NB4 (cell line): ENCODE data around the gene POU2AF1.

Experiments used
- POLR2A ChIP-seq: IDR thresholded peaks from 2 replicates; pipeline ENCODE4 v1.6.1; 2011; ENCODE audit warnings: mild to moderate bottlenecking; ENCODE audit not compliant: insufficient read length; ENCODE audit errors: extremely low read depth
- TF ChIP-seq, protein P1 (sequence below): IDR thresholded peaks from one replicate; pipeline ENCODE4 v1.5.1; 2012; ENCODE audit warnings: low read depth, low read length
- TF ChIP-seq, protein P2 (sequence below): IDR thresholded peaks from 2 replicates; pipeline ENCODE4 v1.6.1; 2011; ENCODE audit warnings: low read depth, low read length

DNA sequence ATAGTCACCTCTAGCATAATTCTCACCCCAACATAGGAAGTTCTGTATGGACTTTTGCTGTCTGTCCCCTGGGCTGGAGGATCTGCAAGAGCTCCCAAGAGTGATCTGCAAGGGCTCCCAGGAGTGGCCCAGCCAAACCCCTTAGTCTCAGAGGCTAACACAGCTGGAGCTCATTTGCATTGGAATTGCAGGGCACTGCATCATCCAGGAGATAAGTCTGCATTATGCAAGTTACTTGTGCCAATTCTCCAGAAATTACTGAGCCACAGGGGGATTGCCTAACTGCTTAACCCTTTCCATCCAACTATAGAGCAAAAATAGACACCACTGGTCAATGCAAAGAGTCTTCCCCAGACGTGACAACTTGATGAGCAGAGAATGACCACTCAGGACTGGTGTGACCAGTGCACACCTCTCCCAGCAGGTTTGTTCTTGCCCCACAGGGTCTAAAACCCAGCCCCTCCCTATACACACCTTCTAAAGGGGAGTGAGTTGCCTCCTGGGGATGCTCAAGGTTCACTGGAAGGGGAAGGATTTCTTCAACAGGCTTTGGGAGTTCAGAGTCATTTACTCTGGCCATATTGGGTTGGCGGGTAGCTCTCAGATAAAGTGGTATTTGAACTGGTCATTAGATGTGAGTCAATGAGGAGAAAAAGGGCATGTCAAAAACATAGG lies 42.4 kb downstream of the POU2AF1 start:
- TF ChIP-seq, protein P1, sequence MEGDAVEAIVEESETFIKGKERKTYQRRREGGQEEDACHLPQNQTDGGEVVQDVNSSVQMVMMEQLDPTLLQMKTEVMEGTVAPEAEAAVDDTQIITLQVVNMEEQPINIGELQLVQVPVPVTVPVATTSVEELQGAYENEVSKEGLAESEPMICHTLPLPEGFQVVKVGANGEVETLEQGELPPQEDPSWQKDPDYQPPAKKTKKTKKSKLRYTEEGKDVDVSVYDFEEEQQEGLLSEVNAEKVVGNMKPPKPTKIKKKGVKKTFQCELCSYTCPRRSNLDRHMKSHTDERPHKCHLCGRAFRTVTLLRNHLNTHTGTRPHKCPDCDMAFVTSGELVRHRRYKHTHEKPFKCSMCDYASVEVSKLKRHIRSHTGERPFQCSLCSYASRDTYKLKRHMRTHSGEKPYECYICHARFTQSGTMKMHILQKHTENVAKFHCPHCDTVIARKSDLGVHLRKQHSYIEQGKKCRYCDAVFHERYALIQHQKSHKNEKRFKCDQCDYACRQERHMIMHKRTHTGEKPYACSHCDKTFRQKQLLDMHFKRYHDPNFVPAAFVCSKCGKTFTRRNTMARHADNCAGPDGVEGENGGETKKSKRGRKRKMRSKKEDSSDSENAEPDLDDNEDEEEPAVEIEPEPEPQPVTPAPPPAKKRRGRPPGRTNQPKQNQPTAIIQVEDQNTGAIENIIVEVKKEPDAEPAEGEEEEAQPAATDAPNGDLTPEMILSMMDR = no peak
- TF ChIP-seq, protein P2, sequence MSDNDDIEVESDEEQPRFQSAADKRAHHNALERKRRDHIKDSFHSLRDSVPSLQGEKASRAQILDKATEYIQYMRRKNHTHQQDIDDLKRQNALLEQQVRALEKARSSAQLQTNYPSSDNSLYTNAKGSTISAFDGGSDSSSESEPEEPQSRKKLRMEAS = no peak
- no peak for TF ChIP-seq POLR2A
